Measurements from ENCODE around the gene LIN28B. TPM values are rescaled to one million over a fixed set of nuclear protein-coding genes. Genes with fewer than 3 reads are reported as not detected.

The LIN28B gene
- total RNA-seq (not detected), polyA plus RNA-seq (not detected)
- long read RNA-seq, donor 1, result 0 reads
- long read RNA-seq, donor 2, result 0 reads

DNA sequence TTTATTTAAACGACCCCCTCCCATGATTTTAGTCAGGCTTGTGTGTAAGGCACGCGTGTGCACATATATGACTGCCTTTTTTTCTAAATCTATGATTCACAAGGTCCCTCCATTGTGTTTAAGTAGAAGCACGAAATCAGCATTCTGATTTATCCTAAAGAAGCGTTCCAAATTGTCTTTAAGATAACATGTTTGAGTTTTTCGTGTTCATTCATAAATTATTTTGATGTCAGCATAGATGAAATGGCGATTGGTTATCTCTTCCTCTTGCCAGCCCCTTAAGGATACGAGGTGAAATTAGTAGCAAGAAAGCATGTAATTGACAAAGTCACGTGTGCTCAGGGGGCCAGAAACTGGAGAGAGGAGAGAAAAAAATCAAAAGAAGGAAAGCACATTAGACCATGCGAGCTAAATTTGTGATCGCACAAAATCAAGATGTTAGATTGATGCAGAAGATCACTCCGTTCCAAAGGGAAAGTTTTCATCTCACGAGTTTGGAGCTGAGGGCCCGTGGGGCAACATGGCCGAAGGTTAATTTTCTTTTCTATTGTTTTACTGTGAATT, at the start of gene LIN28B:
TSS of gene LIN28B (plus strand) at position 377 of the 564 bp plus-strand sequence. CDS start at position 521, 144 bp downstream.
- Histone ChIP-seq H3K9me3 (no peaks in the 10 kb centered on the region), H3K36me3 (ENCODE audit: insufficient read depth in 1 of 2, low read depth in 1 of 2) (no peaks in the 10 kb centered on the region), H3K27me3 (ENCODE audit: insufficient read depth in 3 of 3, low read length in 2 of 3) (peaks cover 10 to 80% (median 18%) of the 10 kb centered on the region in 3 donors), H3K27ac (no peak within 1 kb of the TSS), H3K4me3 (no peak within 1 kb of the TSS), H3K4me1 (no peaks in the 10 kb centered on the region)
- intact Hi-C loops (cut with DNase I), result no loop called here
- no peak for TF ChIP-seq CTCF (IDR thresholded peaks at IDR 0.05)
- ATAC-seq (no peak), DNase-seq (no peak)
- 8 to 12% (median 10%) methylated on average over 15 of the region's 15 CpGs for WGBS, 3 donors

GRCh38 chr6:104908031-104908887, 48.6 kb upstream of the LIN28B start:
- DNase-seq, result no peak
- no peak overlapping the region for H3K27ac ChIP-seq
- ATAC-seq, result no peak
- H3K4me3 ChIP-seq, result no peak overlapping the region
- 87 to 93% (median 87%) methylated on average over 6 of the region's 6 CpGs for WGBS, 3 donors
- no peak for TF ChIP-seq CTCF (IDR thresholded peaks at IDR 0.05)
- H3K27me3 ChIP-seq (ENCODE audit: insufficient read depth in 3 of 3, low read length in 2 of 3), result no peaks in the 10 kb centered on the region
- intact Hi-C loops (cut with DNase I), result no loop called here
- H3K36me3 ChIP-seq (ENCODE audit: insufficient read depth in 1 of 2, low read depth in 1 of 2), result no peaks in the 10 kb centered on the region
- no peaks in the 10 kb centered on the region for H3K4me1 ChIP-seq
- H3K9me3 ChIP-seq, result no peaks in the 10 kb centered on the region

GRCh38 chr6:104908888-104909525, 47.9 kb upstream of the LIN28B start:
- Histone ChIP-seq H3K27me3 (ENCODE audit: insufficient read depth in 3 of 3, low read length in 2 of 3) (no peaks in the 10 kb centered on the region), H3K9me3 (no peaks in the 10 kb centered on the region), H3K4me1 (no peaks in the 10 kb centered on the region), H3K36me3 (ENCODE audit: insufficient read depth in 1 of 2, low read depth in 1 of 2) (no peaks in the 10 kb centered on the region), H3K4me3 (no peak overlapping the region), H3K27ac (no peak overlapping the region)
- TF ChIP-seq CTCF (IDR thresholded peaks at IDR 0.05), result no peak
- 84 to 95% (median 86%) methylated on average over 2 of the region's 2 CpGs for WGBS, 3 donors
- ATAC-seq (no peak), DNase-seq (no peak)
- intact Hi-C loops (cut with DNase I), result no loop called here

GRCh38 chr6:104921896-104922295, 35.0 kb upstream of the LIN28B start:
- intact Hi-C loops (cut with DNase I), result no loop called here
- no peaks in the 10 kb centered on the region for H3K4me1 ChIP-seq
- no peaks in the 10 kb centered on the region for H3K36me3 ChIP-seq (ENCODE audit: insufficient read depth in 1 of 2, low read depth in 1 of 2)
- H3K27me3 ChIP-seq (ENCODE audit: insufficient read depth in 3 of 3, low read length in 2 of 3), result peaks cover 0 to 3% (median 3%) of the 10 kb centered on the region in 3 donors
- 7 to 26% (median 20%) methylated on average over 1 of the region's 1 CpG for WGBS, 3 donors
- H3K4me3 ChIP-seq, result no peak overlapping the region
- TF ChIP-seq CTCF (IDR thresholded peaks at IDR 0.05), result no peak
- no peak overlapping the region for H3K27ac ChIP-seq
- DNase-seq, result no peak
- no peaks in the 10 kb centered on the region for H3K9me3 ChIP-seq
- ATAC-seq, result no peak

Data from psoas muscle (tissue), 8 donors.